WERI-Rb-1 (cell line): ENCODE results near the gene PPP2R5E.

Experiments used
- DNase-seq: peaks from one replicate; pipeline ENCODE4 v3.0.0-alpha.2; 2020
- H3K27ac ChIP-seq: fragments of 250-450 bp; sonication (Bioruptor Pico); 2 replicates; pipeline ENCODE4 v1.5.1; 2020; ENCODE audit warnings: mild to moderate bottlenecking, moderate library complexity
- H3K27me3 ChIP-seq: fragments of 250-450 bp; sonication (Bioruptor Pico); 2 replicates; pipeline ENCODE4 v1.5.1; 2021; ENCODE audit warnings: mild to moderate bottlenecking, low read depth, moderate library complexity; ENCODE audit not compliant: insufficient read depth, severe bottlenecking
- H3K36me3 ChIP-seq: fragments of 250-450 bp; sonication (Bioruptor Pico); 2 replicates; pipeline ENCODE4 v1.5.1; 2020; ENCODE audit warnings: mild to moderate bottlenecking, moderate library complexity
- H3K4me3 ChIP-seq: 2 replicates; pipeline ENCODE4 v1.5.1; 2011; ENCODE audit warnings: low read depth, mild to moderate bottlenecking, control low read depth, low read length
- H3K9me3 ChIP-seq: fragments of 250-450 bp; sonication (Bioruptor Pico); 2 replicates; pipeline ENCODE4 v1.5.1; 2021; ENCODE audit warnings: mild to moderate bottlenecking, moderate library complexity; ENCODE audit not compliant: severe bottlenecking
- CTCF ChIP-seq: IDR thresholded peaks from 2 replicates; pipeline ENCODE4 v1.5.1; 2011; ENCODE audit warnings: low read depth, mild to moderate bottlenecking, control low read depth, inconsistent platforms, low read length

The PPP2R5E gene

GRCh38 chr14:63483315-63483714 lies 59.9 kb downstream of the PPP2R5E start:
- DNase-seq, result no peak
- Histone ChIP-seq H3K36me3 (peaks cover 5% of the 10 kb centered on the region; the same call in 1 of the 2 replicates), H3K27me3 (no peaks in the 10 kb centered on the region), H3K9me3 (no peaks in the 10 kb centered on the region), H3K27ac (no peak overlapping the region), H3K4me3 (no peak overlapping the region)
- TF ChIP-seq CTCF, result no peak

- H3K36me3 ChIP-seq, result peaks cover 3% of the 10 kb centered on the region; the same call in 1 of the 2 replicates
These were observed 62.6 kb downstream of the PPP2R5E start for GRCh38 chr14:63480599-63480998.

GRCh38 chr14:63478437-63478852 lies 64.7 kb downstream of the PPP2R5E start:
- Histone ChIP-seq H3K27ac (no peak overlapping the region), H3K36me3 (peaks cover 3% of the 10 kb centered on the region; the same call in 1 of the 2 replicates), H3K27me3 (no peaks in the 10 kb centered on the region), H3K4me3 (no peak overlapping the region), H3K9me3 (no peaks in the 10 kb centered on the region)
- no peak for DNase-seq
- no peak for TF ChIP-seq CTCF

More at GRCh38 chr14:63480599-63480998, 62.6 kb downstream of the PPP2R5E start:
- Histone ChIP-seq H3K4me3 (no peak overlapping the region), H3K27me3 (no peaks in the 10 kb centered on the region), H3K9me3 (no peaks in the 10 kb centered on the region), H3K27ac (no peak overlapping the region)
- no peak for DNase-seq
- no peak for TF ChIP-seq CTCF

GRCh38 chr14:63478010-63478409 lies 65.2 kb downstream of the PPP2R5E start:
- H3K27me3 ChIP-seq, result no peaks in the 10 kb centered on the region
- H3K9me3 ChIP-seq, result no peaks in the 10 kb centered on the region
- H3K36me3 ChIP-seq, result peaks cover 3% of the 10 kb centered on the region; the same call in 1 of the 2 replicates
- no peak overlapping the region for H3K4me3 ChIP-seq
- TF ChIP-seq CTCF, result no peak
- H3K27ac ChIP-seq, result no peak overlapping the region
- DNase-seq, result no peak

GRCh38 chr14:63477556-63477955 lies 65.6 kb downstream of the PPP2R5E start:
- Histone ChIP-seq H3K36me3 (peaks cover 3% of the 10 kb centered on the region; the same call in 1 of the 2 replicates), H3K4me3 (no peak overlapping the region), H3K27me3 (no peaks in the 10 kb centered on the region), H3K9me3 (no peaks in the 10 kb centered on the region), H3K27ac (no peak overlapping the region)
- DNase-seq, result no peak
- no peak for TF ChIP-seq CTCF

GRCh38 chr14:63475761-63476160 lies 67.4 kb downstream of the PPP2R5E start:
- no peak overlapping the region for H3K4me3 ChIP-seq
- no peak overlapping the region for H3K27ac ChIP-seq
- DNase-seq, result no peak
- H3K9me3 ChIP-seq, result no peaks in the 10 kb centered on the region
- TF ChIP-seq CTCF, result no peak
- peaks cover 3% of the 10 kb centered on the region; the same call in 1 of the 2 replicates for H3K36me3 ChIP-seq
- no peaks in the 10 kb centered on the region for H3K27me3 ChIP-seq
